H1 (cell line): Measurements from ENCODE around the gene DIP2C. TPM values are rescaled to one million over a fixed set of nuclear protein-coding genes. Genes with fewer than 3 reads are reported as not detected.

ENCODE experiments used
- CHD1 ChIP-seq: IDR thresholded peaks from 2 replicates; pipeline ENCODE4 v1.6.1; 2012; ENCODE audit warnings: low read depth, low read length, improper control_type of control experiment
- EGR1 ChIP-seq: IDR thresholded peaks from 2 replicates; pipeline ENCODE4 v1.6.1; 2011; ENCODE audit warnings: low read depth, low read length, borderline replicate concordance
- KDM1A ChIP-seq: fragments of 200-600, 300-600 bp; sonication (generic); IDR thresholded peaks from 2 replicates; pipeline ENCODE4 v1.7.1; 2016; ENCODE audit warnings: mild to moderate bottlenecking, low read length, borderline replicate concordance
- KDM4A ChIP-seq: IDR thresholded peaks from one replicate; pipeline ENCODE4 v1.7.1; 2012; ENCODE audit warnings: low read depth, mild to moderate bottlenecking, moderate library complexity, low read length, inconsistent platforms; ENCODE audit not compliant: severe bottlenecking
- RBBP5 ChIP-seq: IDR thresholded peaks from 2 replicates; pipeline ENCODE4 v1.7.1; 2012; ENCODE audit warnings: low read depth, mild to moderate bottlenecking, inconsistent platforms, low read length, moderate library complexity, borderline replicate concordance
- TAF1 ChIP-seq: IDR thresholded peaks from 2 replicates; pipeline ENCODE4 v1.6.1; 2011; ENCODE audit warnings: mild to moderate bottlenecking, low read depth, low read length
- TBP ChIP-seq: IDR thresholded peaks from 2 replicates; pipeline ENCODE4 v1.6.1; 2011; ENCODE audit warnings: low read depth, low read length, improper control_type of control experiment
- YY1 ChIP-seq: IDR thresholded peaks from 2 replicates; pipeline ENCODE4 v1.6.1; 2011; ENCODE audit warnings: low read depth, mild to moderate bottlenecking, low read length
- polyA plus RNA-seq, 7 experiments: library from polyadenylated mRNA; depleted of rRNA in 3 of 7; stranded (reverse) in 5 of 7; unstranded in 2 of 7; fragments of >200 nt in 5 of 7; fragments of 200-250 nt in 2 of 7; gene quantifications; 1 replicate in 5 of 7; 2 replicates in 1 of 7; 4 replicates in 1 of 7; pipeline versions ENCODE4 v1.2.1 to v1.2.3, GENCODE V29; 2011 to 2013; ENCODE audit warnings: missing spikeins in 2 of 7, mixed read lengths in 2 of 7
- total RNA-seq: library from RNA; stranded (reverse); fragmentation: NEBNext Ultra II Directional; extraction: Animal tissue kit (Norgen Biotek cat#: 25700); gene quantifications from 2 replicates; pipeline ENCODE4 v1.2.1, GENCODE V29; 2021

Gene DIP2C
- total and polyA plus RNA-seq, 2 of the 8 experiments (the other 6 are each of a cell fraction or from before 2014, with no cell fraction given), result 3.8 to 9.3 TPM

GRCh38 chr10:373015-373414 lies 316.5 kb downstream of the DIP2C start (continued):
- TF ChIP-seq CHD1, result no peak
- TF ChIP-seq TBP, result no peak
- TF ChIP-seq EGR1, result no peak
- TF ChIP-seq YY1, result no peak
- TF ChIP-seq KDM1A, result no peak
- TF ChIP-seq TAF1, result no peak
- TF ChIP-seq KDM4A, result no peak
- TF ChIP-seq RBBP5, result no peak
